GM19455 (cell line): Measurements from ENCODE around the gene TLCD4.
"Not testable (repeated sequence)": the region's sequence is repeated elsewhere in the genome, so short reads cannot be mapped to it uniquely, and the experiment has no call there.

ENCODE experiments used
- ATAC-seq: cut with Tn5 transposase; IDR thresholded peaks from one replicate; pipeline ENCODE4 v1.9.1; 2021; ENCODE audit not compliant: unreplicated experiment

TLCD4 gene

DNA sequence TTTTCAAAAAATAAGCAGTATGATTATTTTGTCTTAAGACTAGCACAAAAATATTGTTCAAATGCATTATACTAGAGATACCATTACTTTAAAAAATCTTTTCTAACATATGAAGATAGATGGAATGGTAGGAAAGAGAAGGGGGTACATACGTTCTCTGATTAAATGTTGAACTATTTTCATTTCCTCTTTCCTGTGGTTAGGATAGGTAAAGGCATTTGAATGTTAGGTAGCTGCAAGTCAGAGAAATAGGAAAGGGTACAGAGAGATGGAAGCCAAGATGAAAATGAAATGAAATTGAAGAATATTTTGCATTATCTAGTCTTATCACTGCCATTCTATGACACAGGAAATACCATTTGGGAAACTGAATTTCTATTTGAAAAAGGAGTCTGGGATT is 28.3 kb downstream of the TLCD4 start:
- no peak for ATAC-seq

DNA sequence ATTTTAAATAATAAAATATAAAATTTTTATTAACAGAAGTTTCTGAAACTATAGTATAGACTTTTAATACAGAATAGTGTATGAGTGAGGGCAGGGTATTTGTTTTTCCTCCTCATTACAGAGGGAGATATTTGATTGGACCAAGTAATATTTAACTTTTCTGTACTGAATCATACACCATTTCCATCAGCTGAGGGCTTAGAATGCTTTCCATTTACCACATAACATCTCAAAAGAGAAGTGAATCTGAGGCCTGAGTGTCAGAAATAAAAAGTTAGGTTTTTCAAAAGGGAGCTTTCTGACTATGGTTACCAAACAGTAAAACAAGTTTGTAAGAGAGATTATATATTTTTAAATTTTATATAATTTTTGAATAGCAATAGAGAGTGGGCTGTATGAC is 29.5 kb downstream of the TLCD4 start:
- ATAC-seq, result no peak

- no peak for ATAC-seq
Observed at GRCh38 chr1:95154096-95154495, 36.9 kb downstream of the TLCD4 start.

GRCh38 chr1:95165569-95165968 is 48.4 kb downstream of the TLCD4 start:
- not testable (repeated sequence) for ATAC-seq
